ENCODE results near the gene BARX1.

Gene BARX1

DNA sequence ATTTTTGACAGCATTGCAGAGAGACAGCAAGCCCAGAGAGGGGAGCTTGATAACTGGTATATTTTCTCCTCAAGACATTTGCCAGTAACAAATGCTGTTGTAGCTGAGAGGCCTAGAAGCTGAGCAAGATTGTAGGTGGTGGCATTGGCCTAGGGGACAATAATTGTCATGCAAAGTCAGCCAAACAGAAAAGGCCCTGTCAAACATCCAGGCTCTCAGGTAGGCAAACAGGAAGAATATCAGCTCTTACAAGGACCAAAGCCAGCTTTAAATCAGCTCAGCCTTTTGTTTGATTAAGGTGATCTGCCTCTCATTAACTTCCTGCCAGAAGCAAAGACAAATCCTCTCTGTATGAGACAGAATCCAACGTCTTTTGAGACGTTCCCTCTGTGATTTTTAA, 29.7 kb upstream of the BARX1 start:
- Histone ChIP-seq H3K4me1 (ENCODE audit: low read length) (0 out of 2 replicates have a peak, but pooled peaks cover 3% of the 10 kb centered on the region), H3K79me2 (ENCODE audit: low read length) (no peaks in the 10 kb centered on the region), H3K9me2 (replicated peaks; ENCODE audit: insufficient read depth, low read length) (no peaks in the 10 kb centered on the region), H3K9me3 (replicated peaks; ENCODE audit: insufficient read depth, low read length) (no peaks in the 10 kb centered on the region), H4K20me1 (ENCODE audit: insufficient read depth, low read length) (no peaks in the 10 kb centered on the region), H3K4me3 (ENCODE audit: low read length) (no peak overlapping the region), H3K27me3 (replicated peaks; ENCODE audit: insufficient read depth, low read length) (no peaks in the 10 kb centered on the region), H3K36me3 (replicated peaks; ENCODE audit: insufficient read depth, low read length) (no peaks in the 10 kb centered on the region), H3K9ac (ENCODE audit: low read length) (no peak overlapping the region), H2AFZ (ENCODE audit: low read length) (no peak overlapping the region), H3K27ac (ENCODE audit: low read length) (no peak overlapping the region), H3F3A (ENCODE audit: insufficient read depth, low read length) (no peaks in the 10 kb centered on the region), H3K4me2 (ENCODE audit: low read depth, low read length) (no peak overlapping the region)
- no peak for DNase-seq
- TF ChIP-seq EZH2 (optimal IDR thresholded peaks at IDR 0.05; ENCODE audit: low read depth, low read length) (no peak), EZH2phosphoT487 (IDR thresholded peaks at IDR 0.05; ENCODE audit: low read length) (no peak)
- TF ChIP-seq, protein P1, sequence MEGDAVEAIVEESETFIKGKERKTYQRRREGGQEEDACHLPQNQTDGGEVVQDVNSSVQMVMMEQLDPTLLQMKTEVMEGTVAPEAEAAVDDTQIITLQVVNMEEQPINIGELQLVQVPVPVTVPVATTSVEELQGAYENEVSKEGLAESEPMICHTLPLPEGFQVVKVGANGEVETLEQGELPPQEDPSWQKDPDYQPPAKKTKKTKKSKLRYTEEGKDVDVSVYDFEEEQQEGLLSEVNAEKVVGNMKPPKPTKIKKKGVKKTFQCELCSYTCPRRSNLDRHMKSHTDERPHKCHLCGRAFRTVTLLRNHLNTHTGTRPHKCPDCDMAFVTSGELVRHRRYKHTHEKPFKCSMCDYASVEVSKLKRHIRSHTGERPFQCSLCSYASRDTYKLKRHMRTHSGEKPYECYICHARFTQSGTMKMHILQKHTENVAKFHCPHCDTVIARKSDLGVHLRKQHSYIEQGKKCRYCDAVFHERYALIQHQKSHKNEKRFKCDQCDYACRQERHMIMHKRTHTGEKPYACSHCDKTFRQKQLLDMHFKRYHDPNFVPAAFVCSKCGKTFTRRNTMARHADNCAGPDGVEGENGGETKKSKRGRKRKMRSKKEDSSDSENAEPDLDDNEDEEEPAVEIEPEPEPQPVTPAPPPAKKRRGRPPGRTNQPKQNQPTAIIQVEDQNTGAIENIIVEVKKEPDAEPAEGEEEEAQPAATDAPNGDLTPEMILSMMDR (IDR thresholded peaks at IDR 0.05; ENCODE audit: low read length): no peak

DNA sequence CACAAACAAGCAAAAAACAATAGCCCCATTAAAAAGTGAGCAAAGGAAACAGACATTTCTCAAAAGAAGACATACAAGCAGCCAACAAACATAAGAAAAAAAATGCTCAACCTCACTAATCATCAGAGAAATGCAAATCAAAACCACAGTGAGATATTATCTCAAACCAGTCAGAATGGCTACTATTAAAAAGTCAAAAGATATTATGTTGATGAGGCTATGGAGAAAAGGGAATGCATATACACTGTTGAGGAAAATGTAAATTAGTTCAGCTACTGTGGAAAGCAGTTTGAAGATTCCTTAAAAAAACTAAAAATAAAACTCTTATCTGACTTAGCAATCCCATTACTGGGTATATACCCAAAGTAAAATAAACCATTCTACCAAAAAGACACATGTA, 28.7 kb upstream of the BARX1 start:
- no peak for TF ChIP-seq EZH2 (optimal IDR thresholded peaks at IDR 0.05; ENCODE audit: low read depth, low read length)
- TF ChIP-seq EZH2phosphoT487 (IDR thresholded peaks at IDR 0.05; ENCODE audit: low read length): no peak
- TF ChIP-seq, protein P1 (IDR thresholded peaks at IDR 0.05; ENCODE audit: low read length): no peak
- H3K9me3 ChIP-seq (replicated peaks; ENCODE audit: insufficient read depth, low read length): no peaks in the 10 kb centered on the region
- no peak overlapping the region for H2AFZ ChIP-seq (ENCODE audit: low read length)
- H3F3A ChIP-seq (ENCODE audit: insufficient read depth, low read length): no peaks in the 10 kb centered on the region
- no peak overlapping the region for H3K27ac ChIP-seq (ENCODE audit: low read length)
- H3K27me3 ChIP-seq (replicated peaks; ENCODE audit: insufficient read depth, low read length): no peaks in the 10 kb centered on the region
- H3K79me2 ChIP-seq (ENCODE audit: low read length): no peaks in the 10 kb centered on the region
- no peaks in the 10 kb centered on the region for H3K9me2 ChIP-seq (replicated peaks; ENCODE audit: insufficient read depth, low read length)
- H3K36me3 ChIP-seq (replicated peaks; ENCODE audit: insufficient read depth, low read length): no peaks in the 10 kb centered on the region
- H4K20me1 ChIP-seq (ENCODE audit: insufficient read depth, low read length): no peaks in the 10 kb centered on the region
- H3K4me2 ChIP-seq (ENCODE audit: low read depth, low read length): no peak overlapping the region
- no peak overlapping the region for H3K9ac ChIP-seq (ENCODE audit: low read length)
- no peak for DNase-seq
- no peak overlapping the region for H3K4me3 ChIP-seq (ENCODE audit: low read length)
- 0 out of 2 replicates have a peak, but pooled peaks cover 3% of the 10 kb centered on the region for H3K4me1 ChIP-seq (ENCODE audit: low read length)

DNA sequence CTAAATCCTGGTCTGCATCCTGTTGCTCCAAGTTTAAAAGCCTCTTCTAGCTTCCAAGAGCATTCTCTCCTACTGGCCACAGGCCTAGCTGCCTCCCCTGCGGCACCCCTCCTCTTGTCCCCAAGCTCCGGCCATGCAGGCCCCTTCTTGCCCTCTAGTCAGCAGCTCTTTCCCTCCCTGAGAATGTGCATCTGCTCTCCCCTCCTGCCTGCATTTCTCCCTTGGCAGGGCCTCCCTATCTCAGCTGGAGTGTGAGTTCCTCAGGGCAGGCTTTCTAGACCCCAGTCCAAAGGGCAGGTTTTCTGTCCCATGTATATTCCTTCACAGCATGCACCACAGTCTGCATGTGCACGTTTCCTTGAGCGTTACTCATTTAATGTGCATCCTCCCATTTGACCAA, 24.6 kb upstream of the BARX1 start:
- Histone ChIP-seq H3K9me2 (replicated peaks; ENCODE audit: insufficient read depth, low read length) (no peaks in the 10 kb centered on the region), H3K9ac (ENCODE audit: low read length) (no peak overlapping the region), H3F3A (ENCODE audit: insufficient read depth, low read length) (no peaks in the 10 kb centered on the region), H3K79me2 (ENCODE audit: low read length) (no peaks in the 10 kb centered on the region), H4K20me1 (ENCODE audit: insufficient read depth, low read length) (no peaks in the 10 kb centered on the region), H3K9me3 (replicated peaks; ENCODE audit: insufficient read depth, low read length) (no peaks in the 10 kb centered on the region), H3K4me3 (ENCODE audit: low read length) (no peak overlapping the region), H2AFZ (ENCODE audit: low read length) (no peak overlapping the region), H3K27ac (ENCODE audit: low read length) (no peak overlapping the region), H3K27me3 (replicated peaks; ENCODE audit: insufficient read depth, low read length) (no peaks in the 10 kb centered on the region), H3K4me2 (ENCODE audit: low read depth, low read length) (no peak overlapping the region), H3K4me1 (ENCODE audit: low read length) (no peaks in the 10 kb centered on the region), H3K36me3 (replicated peaks; ENCODE audit: insufficient read depth, low read length) (no peaks in the 10 kb centered on the region)
- no peak for DNase-seq
- TF ChIP-seq EZH2 (optimal IDR thresholded peaks at IDR 0.05; ENCODE audit: low read depth, low read length): no peak

DNA sequence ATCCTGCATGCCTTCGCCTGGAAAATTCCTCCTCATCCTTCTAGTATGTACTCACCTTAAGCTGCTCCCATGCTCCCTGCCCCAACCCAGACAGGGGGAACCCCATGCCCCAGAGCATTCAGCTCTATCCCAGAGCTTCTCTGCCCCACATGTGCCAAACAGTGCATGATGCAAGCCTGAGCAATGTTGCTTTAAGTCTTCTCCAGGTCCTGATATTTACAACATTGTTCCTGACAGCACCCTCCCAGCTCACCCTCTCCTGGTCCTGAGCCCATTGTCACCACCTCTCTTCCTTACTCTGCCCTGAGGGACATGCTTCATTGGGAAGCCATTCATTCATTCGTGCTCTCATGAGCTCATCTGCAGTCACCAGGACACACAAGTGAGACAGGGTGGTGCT, 23.4 kb upstream of the BARX1 start:
- H3K27ac ChIP-seq (ENCODE audit: low read length): no peak overlapping the region
- no peaks in the 10 kb centered on the region for H3K36me3 ChIP-seq (replicated peaks; ENCODE audit: insufficient read depth, low read length)
- no peak overlapping the region for H3K9ac ChIP-seq (ENCODE audit: low read length)
- H2AFZ ChIP-seq (ENCODE audit: low read length): no peak overlapping the region
- no peaks in the 10 kb centered on the region for H4K20me1 ChIP-seq (ENCODE audit: insufficient read depth, low read length)
- H3K9me3 ChIP-seq (replicated peaks; ENCODE audit: insufficient read depth, low read length): no peaks in the 10 kb centered on the region
- TF ChIP-seq EZH2 (optimal IDR thresholded peaks at IDR 0.05; ENCODE audit: low read depth, low read length) (no peak), EZH2phosphoT487 (IDR thresholded peaks at IDR 0.05; ENCODE audit: low read length) (no peak)
- TF ChIP-seq, protein P1 (IDR thresholded peaks at IDR 0.05; ENCODE audit: low read length): no peak
- H3K27me3 ChIP-seq (replicated peaks; ENCODE audit: insufficient read depth, low read length): no peaks in the 10 kb centered on the region
- no peak overlapping the region for H3K4me2 ChIP-seq (ENCODE audit: low read depth, low read length)
- H3K9me2 ChIP-seq (replicated peaks; ENCODE audit: insufficient read depth, low read length): no peaks in the 10 kb centered on the region
- no peak for DNase-seq
- H3K4me3 ChIP-seq (ENCODE audit: low read length): no peak overlapping the region
- H3K4me1 ChIP-seq (ENCODE audit: low read length): no peaks in the 10 kb centered on the region
- no peaks in the 10 kb centered on the region for H3F3A ChIP-seq (ENCODE audit: insufficient read depth, low read length)
- no peaks in the 10 kb centered on the region for H3K79me2 ChIP-seq (ENCODE audit: low read length)
